Neural crest cell (in vitro differentiated cells): Measurements from ENCODE around the gene PRR16. TPM values are rescaled to one million over a fixed set of nuclear protein-coding genes. Genes with fewer than 3 reads are reported as not detected.

ENCODE experiments used
- DNase-seq: peaks from one replicate; pipeline ENCODE4 v3.0.0; 2021; ENCODE audit warnings: low read depth, mixed read lengths, low spot score
- H3K27ac Mint-ChIP-seq: one replicate; pipeline ENCODE4 v1.8.0; 2021; ENCODE audit warnings: mild to moderate bottlenecking, mixed read lengths; ENCODE audit not compliant: unreplicated experiment
- H3K27me3 Mint-ChIP-seq: 2 replicates; pipeline ENCODE4 v1.8.0; 2021; ENCODE audit warnings: low read depth, mild to moderate bottlenecking, mixed read lengths
- H3K36me3 Mint-ChIP-seq: 2 replicates; pipeline ENCODE4 v1.8.0; 2021; ENCODE audit warnings: low read depth, mild to moderate bottlenecking, mixed read lengths
- H3K4me1 Mint-ChIP-seq: 2 replicates; pipeline ENCODE4 v1.8.0; 2021; ENCODE audit warnings: mixed read lengths
- H3K4me3 Mint-ChIP-seq: one replicate; pipeline ENCODE4 v1.8.0; 2021; ENCODE audit warnings: mild to moderate bottlenecking, mixed read lengths
- H3K9me3 Mint-ChIP-seq: 2 replicates; pipeline ENCODE4 v1.8.0; 2021; ENCODE audit warnings: mixed read lengths
- total RNA-seq: library from RNA; stranded (reverse); gene quantifications from 2 replicates; pipeline ENCODE4 v1.2.1, GENCODE V29; 2021
- TF ChIP-seq, protein P1 (sequence below): fragments of 200-600 bp; sonication (generic); conservative IDR thresholded peaks from 2 replicates; pipeline ENCODE4 v1.5.0; 2021; ENCODE audit warnings: antibody characterized with exemption, mild to moderate bottlenecking

Gene PRR16
- total RNA-seq, 1 donor from 2014 or later: not detected

DNA sequence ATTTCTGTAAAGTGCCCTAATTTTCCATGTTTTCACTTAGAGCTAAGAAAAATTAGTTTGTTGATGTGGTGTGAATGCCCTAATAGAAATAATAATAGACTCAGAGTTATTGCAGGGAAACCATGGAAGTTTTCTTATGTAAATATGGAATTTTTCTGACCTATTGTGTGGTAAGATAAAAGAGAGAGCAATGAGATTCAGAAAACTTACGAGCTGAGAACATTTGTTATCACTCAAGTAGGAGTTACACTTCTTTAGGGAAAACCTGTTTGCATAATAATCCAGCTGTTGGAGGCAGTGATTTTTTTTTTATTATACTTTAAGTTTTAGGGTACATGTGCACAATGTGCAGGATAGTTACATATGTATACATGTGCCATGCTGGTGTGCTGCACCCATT is 39.2 kb downstream of the PRR16 start:
- no peaks in the 10 kb centered on the region for H3K9me3 Mint-ChIP-seq
- no peaks in the 10 kb centered on the region for H3K27me3 Mint-ChIP-seq
- H3K27ac Mint-ChIP-seq: no peak overlapping the region
- H3K4me3 Mint-ChIP-seq: no peak overlapping the region
- H3K4me1 Mint-ChIP-seq: no peaks in the 10 kb centered on the region
- no peak for DNase-seq
- H3K36me3 Mint-ChIP-seq: no peaks in the 10 kb centered on the region
- TF ChIP-seq, protein P1, sequence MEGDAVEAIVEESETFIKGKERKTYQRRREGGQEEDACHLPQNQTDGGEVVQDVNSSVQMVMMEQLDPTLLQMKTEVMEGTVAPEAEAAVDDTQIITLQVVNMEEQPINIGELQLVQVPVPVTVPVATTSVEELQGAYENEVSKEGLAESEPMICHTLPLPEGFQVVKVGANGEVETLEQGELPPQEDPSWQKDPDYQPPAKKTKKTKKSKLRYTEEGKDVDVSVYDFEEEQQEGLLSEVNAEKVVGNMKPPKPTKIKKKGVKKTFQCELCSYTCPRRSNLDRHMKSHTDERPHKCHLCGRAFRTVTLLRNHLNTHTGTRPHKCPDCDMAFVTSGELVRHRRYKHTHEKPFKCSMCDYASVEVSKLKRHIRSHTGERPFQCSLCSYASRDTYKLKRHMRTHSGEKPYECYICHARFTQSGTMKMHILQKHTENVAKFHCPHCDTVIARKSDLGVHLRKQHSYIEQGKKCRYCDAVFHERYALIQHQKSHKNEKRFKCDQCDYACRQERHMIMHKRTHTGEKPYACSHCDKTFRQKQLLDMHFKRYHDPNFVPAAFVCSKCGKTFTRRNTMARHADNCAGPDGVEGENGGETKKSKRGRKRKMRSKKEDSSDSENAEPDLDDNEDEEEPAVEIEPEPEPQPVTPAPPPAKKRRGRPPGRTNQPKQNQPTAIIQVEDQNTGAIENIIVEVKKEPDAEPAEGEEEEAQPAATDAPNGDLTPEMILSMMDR: no peak

DNA sequence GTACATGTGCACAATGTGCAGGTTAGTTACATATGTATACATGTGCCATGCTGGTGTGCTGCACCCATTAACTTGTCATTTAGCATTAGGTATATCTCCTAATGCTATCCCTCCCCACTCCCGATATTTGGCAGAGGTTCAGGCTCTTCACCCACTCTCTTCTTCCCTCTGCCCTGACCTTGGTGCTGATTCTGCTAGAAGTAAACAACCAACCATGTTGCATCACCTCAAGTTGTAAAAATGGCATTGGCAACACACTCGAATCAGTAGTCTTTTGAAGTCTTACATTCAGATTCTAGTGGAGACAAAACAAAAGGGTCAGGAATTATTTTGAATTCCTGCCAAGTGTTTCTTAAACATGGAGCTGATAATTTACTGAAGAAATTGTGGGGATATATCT is 40.0 kb downstream of the PRR16 start:
- no peaks in the 10 kb centered on the region for H3K27me3 Mint-ChIP-seq
- no peaks in the 10 kb centered on the region for H3K4me1 Mint-ChIP-seq
- H3K4me3 Mint-ChIP-seq: no peak overlapping the region
- H3K9me3 Mint-ChIP-seq: no peaks in the 10 kb centered on the region
- DNase-seq: no peak
- TF ChIP-seq, protein P1: no peak
- no peak overlapping the region for H3K27ac Mint-ChIP-seq
- no peaks in the 10 kb centered on the region for H3K36me3 Mint-ChIP-seq

DNA sequence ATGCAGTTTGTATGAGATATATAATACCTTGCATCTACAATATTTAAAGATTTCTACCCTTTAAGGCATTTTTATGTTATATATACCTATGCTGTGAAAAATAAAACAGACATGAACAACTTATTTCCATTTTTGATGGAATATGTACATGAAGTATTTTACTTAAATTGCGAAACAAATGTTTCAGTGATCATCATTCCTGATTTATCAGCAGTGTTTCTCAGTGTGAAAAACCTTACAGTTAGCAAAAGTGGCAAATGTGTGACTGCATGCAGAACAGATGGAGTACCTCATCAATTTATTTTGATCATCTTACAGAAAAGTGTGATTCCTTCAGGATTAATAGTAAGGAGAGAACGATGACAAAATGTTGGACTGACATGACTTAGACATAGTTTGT is 43.1 kb downstream of the PRR16 start:
- Mint-ChIP-seq H3K27me3 (no peaks in the 10 kb centered on the region), H3K36me3 (no peaks in the 10 kb centered on the region), H3K9me3 (no peaks in the 10 kb centered on the region), H3K4me3 (no peak overlapping the region), H3K4me1 (peaks cover 4% of the 10 kb centered on the region), H3K27ac (no peak overlapping the region)
- DNase-seq: no peak
- TF ChIP-seq, protein P1: no peak

DNA sequence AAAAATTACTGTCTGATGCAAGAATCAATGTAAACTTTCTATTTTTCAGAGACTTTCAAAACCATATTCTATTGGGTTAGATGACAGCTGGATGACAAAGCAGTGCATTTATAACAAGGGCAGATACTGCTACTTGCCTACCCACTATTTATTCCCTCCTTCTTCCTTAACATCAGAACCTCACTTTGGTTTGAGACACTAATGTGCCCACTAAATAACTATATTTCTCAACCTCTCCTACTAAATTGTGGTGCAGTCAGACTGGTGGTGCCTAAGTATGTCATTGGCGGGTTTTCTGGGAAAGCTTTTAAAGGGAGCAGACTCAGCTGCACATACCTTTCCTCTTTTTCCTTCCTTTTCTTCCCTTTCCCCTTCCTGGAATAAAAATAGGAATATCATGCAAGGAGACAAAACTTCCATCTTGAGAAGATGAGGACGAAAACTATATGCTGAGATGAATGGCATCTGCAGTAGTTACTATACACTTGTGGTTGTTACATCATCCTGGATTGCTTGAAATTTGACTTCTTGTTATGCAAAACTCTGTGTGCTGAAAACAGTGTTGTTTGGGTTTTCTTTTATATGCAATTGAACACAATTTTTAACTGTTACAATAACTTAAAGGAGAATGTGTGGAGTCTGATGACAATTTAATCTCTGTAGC is 43.8 kb downstream of the PRR16 start:
- no peak overlapping the region for H3K4me3 Mint-ChIP-seq
- TF ChIP-seq, protein P1: no peak
- no peaks in the 10 kb centered on the region for H3K9me3 Mint-ChIP-seq
- peaks cover 9% of the 10 kb centered on the region for H3K4me1 Mint-ChIP-seq
- no peak for DNase-seq
- H3K36me3 Mint-ChIP-seq: no peaks in the 10 kb centered on the region
- H3K27me3 Mint-ChIP-seq: no peaks in the 10 kb centered on the region
- H3K27ac Mint-ChIP-seq: no peak overlapping the region

DNA sequence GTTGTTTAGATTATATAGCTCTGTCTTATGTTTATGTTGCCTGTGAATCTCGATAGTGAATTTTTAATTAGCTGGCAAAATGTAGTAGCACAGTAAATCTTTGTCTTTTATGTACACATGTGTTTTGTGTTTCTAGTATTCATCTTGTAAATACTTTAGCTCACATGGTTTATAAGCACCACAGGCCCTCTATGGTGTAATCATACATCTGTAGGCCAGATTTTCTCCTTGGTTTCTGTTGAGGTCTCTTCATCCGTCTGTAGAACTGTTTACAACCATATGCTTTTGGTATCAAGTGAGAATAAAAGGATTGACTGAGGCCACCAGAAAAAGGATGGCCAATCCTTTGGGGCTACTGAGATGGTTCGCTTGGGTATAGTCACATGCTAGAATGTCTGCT is 45.0 kb downstream of the PRR16 start:
- Mint-ChIP-seq H3K27ac (no peak overlapping the region), H3K9me3 (no peaks in the 10 kb centered on the region), H3K4me3 (no peak overlapping the region)

More for the DNA sequence above, 45.0 kb downstream of the PRR16 start:
- TF ChIP-seq, protein P1: no peak
- H3K36me3 Mint-ChIP-seq: no peaks in the 10 kb centered on the region
- H3K4me1 Mint-ChIP-seq: peaks cover 9% of the 10 kb centered on the region
- no peaks in the 10 kb centered on the region for H3K27me3 Mint-ChIP-seq
- no peak for DNase-seq
